ELR (cell line): Measurements from ENCODE around the gene CXCL5.
"Not testable (repeated sequence)": the region's sequence is repeated elsewhere in the genome, so short reads cannot be mapped to it uniquely, and the experiment has no call there.

ENCODE experiments used
- DNase-seq: peaks from one replicate; pipeline ENCODE4 v3.0.0-alpha.2; 2015; ENCODE audit warnings: low read depth

CXCL5 gene

DNA sequence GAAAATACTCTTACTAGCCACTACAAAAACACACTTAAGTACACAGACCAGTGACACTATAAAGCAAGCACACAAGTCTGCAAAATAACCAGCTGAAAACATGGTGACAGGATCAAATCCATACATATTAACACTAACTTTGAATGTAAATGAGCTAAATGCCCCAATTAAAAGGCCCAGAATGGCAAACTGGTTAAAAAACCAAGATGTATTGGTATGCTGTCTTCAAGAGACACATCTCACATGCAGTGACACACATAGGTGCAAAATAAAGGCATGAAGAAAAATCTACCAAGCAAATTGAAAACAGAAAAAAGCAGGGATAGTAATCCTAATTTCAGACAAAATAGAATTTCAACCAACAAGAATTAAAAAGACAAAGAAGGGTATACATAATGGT, 27.5 kb downstream of the CXCL5 start:
- no peak for DNase-seq

DNA sequence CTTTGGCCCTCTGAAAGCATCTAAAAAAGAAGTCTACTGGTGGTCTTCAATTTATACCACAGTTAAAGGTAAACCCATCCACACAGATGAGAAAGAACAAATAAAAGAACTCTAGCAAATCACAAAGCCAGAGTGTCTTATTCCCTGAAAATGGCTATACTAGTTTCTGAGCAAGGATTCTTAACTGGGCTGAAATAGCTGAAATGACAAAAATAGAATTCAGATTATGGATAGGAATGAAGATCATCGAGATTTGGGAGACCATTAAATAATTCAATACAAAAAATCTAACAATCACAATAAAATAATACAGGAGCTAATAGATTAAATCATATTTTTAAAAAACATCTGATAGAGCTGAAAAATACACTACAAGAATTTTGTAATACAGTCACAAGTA, 28.5 kb downstream of the CXCL5 start:
- DNase-seq: no peak

DNA sequence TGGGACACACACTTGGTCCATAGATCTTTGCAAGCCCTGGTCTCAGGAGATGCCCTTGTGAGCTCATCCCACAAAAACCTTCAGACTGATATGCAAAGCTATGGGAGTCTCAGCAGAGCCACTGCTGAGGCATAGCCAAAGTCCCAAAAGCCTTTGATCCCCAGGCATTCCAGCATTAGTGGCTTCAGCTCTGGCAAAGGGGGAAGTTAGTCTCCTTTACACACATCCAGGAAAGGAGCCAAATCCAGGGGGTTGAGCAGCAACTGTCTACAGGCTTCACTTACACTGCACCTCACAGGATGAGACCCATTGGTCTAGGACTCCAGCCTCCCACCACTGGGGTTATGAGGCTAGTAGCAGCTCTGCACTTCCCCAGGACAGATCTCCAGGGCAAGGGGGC, 30.6 kb downstream of the CXCL5 start:
- no peak for DNase-seq

DNA sequence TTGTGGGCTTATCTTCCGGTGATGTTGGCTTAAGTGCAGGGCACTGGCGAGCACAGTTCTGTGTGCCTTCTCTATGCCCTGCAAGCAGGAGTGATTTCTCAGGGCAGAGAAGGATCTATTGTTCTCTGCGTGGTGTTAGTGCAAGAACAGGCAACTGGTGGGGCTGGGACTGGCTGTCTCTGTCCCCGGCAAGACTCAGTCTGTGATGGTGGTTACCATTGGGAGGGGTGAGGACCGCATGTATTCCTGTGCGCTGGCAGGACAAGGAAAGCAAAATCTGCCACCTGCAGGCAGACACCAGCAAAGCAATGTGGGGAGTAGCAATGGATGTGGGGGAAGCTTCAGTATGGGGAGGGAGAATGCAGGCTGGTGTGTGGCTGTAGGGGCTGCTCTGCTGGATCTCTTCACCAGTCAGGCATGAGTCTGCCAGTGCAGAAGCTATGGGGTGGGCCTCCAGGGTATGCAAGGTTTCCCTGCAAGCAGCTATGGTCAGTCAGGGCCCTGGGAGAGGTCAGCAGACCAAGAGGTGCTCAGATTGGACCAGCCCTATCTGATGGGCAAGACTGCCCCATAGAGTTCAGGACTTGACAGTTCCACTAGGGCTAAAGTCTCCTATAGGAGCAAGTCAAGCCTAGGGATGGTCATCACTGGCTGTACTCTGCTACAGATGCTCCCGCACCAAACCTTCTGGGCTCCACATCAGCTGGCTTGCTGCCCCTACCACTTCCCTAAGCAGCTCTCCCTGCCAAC, 33.4 kb downstream of the CXCL5 start:
- DNase-seq: peak; percentile 18

DNA sequence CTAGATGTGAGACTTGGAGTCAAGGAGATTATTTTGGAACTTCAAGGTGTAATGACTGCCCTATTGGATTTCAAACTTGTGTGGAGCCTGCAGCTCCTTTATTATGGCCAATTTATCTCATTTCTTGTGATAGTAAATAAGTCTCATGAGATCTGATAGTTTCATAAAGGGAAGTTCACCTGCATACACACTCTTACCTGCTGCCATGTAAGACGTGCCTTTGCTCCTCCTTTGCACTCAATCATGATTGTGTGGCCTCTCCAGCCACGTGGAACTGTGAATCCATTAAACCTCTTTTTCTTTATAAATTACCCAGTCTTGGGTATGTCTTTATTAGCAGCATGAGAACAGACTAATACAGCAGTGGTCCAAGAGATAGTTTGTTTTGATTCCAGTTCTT, 35.8 kb downstream of the CXCL5 start:
- DNase-seq: no peak

DNA sequence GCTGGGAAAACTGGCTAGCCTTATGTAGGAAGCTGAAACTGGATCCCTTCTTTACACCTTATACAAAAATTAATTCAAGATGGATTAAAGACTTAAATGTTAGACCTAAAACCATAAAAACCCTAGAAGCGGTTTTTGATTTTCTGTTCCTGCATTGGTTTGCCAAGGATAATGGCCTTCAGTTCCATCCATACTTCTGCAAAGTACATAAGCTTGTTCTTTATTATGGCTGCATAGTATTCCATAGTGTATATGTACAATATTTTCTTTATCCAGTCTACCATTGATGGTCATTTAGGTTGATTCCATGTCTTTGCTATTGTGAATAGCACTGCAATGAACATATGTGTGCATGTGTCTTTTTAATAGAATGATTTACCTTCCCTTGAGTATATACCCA, 39.4 kb downstream of the CXCL5 start:
- not testable (repeated sequence) for DNase-seq

DNA sequence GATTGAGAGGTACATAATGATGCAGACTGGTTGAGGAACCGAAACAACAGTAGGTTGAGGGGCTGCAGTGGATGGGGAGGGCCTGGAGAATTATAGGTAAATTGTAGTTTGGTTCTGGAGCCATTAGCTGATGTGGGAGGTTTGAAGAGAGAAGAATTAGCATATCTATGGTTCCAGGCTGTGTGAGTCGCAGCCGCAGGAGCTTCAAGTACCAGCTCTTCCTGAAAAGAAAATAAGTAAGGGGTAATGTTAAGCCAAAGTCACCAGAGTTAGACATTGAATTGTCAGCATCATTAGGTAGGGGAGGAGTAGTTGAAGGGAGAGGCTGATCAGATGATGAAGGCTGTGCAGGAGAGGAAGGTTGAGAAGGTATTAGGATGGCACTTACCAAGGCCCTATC, 46.1 kb downstream of the CXCL5 start:
- no peak for DNase-seq

DNA sequence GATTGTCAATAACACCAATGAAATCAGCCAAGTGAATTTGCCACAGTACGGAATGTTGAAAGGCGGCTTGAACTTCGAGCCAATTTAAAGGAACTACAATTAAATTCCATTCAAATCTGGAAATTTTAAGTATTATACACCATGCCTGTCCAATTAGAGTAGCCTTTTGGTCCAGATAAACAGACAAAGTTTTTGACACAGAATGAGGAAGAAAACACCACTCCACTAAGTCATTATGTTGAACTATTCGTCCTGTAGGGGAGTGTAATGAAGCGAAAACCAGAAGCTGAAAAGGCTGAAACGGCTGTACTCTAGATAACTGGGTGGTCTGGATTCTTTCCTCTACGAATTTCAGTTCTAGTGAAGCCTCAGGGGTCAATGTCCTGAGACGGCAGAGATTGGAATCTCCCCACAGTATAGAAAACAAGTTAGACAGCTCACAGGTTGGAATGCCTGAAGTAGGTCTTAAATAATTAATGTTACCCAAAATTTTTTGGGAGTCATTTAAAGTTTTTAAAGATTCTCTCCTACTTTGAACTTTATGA, 48.0 kb downstream of the CXCL5 start:
- not testable (repeated sequence) for DNase-seq

DNA sequence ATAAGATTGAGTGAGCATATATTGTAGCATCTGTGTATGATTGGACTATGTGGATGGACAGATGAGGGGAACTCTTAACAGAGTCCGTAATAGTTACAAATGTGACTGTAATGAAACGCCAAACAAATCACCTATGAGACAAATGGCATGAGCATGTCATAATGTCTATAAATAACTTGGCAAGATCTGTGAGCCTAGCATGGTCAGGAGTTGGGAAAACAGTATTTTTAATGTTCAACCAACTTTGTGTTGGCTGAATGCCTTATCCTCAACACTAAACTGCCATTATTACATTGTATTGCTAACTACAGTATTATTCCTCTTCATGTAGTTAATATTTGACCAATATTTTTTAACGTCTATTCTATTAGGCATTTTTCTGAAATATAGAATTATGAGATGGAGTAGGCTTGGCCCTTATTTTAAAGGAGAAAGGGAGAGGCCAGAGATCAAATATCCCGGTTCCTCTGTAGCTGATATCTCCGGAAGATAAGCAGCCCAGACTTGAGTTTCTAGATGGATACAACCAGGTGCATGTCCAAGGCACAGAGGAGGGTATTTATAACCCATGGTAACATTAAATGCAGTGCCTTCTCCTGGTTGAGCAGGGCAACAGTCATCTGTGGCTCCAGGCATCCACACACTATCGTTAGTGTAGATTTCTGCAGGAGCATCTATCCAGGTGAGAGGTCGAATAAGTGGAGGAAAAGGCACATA, 49.3 kb downstream of the CXCL5 start:
- no peak for DNase-seq

DNA sequence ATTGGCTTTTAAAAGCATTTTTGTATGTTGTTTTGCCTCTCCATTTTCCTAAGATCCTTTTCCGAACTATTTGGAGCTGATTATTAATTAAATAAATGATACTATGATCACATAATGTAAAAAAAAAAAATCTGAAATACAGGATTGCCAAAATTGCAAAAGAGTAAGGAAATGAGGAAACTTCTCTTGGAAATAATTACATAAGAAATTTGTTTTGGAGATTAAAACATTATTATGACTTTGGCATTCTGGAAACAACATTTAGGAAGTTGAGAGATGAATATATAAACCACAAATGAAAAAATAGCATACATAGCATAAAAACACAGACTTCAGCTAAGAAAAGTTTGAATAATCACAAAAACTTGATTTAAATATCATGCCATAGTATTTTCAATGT, 50.2 kb downstream of the CXCL5 start:
- DNase-seq: no peak

DNA sequence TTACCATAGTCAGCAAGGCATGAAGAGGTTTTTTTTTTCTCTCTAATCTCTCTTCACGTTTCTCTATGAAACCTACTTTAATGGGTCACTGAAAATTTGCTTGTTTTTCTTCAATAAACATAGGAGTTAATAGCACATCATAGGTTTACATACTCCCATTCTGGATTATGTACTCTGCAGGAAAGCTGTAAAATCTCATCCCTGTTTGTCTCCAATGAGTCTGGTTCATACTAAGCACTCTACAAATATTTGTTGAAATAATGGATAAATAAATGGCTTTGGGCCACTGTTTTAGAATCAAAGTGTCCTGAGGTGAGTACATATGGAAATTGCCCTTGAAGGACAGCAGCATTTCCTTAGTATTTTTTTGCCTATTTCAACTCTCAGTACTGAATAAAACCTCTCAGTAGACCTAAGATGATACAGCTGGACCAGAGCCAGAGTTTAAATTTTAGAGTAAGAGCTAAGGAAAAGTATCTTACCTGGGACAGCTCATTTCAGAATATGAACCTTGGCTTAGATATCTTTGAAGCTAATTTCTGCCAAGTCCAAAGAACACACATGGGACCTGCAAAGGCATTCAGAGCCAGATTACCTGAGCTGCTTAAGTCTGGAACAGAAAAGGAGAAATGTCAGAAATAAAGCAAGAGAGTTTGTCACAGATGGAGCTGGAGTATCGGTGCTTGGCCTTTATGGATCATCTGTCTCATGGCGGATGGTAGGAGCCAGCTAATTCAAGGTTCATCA, 51.1 kb downstream of the CXCL5 start:
- no peak for DNase-seq

DNA sequence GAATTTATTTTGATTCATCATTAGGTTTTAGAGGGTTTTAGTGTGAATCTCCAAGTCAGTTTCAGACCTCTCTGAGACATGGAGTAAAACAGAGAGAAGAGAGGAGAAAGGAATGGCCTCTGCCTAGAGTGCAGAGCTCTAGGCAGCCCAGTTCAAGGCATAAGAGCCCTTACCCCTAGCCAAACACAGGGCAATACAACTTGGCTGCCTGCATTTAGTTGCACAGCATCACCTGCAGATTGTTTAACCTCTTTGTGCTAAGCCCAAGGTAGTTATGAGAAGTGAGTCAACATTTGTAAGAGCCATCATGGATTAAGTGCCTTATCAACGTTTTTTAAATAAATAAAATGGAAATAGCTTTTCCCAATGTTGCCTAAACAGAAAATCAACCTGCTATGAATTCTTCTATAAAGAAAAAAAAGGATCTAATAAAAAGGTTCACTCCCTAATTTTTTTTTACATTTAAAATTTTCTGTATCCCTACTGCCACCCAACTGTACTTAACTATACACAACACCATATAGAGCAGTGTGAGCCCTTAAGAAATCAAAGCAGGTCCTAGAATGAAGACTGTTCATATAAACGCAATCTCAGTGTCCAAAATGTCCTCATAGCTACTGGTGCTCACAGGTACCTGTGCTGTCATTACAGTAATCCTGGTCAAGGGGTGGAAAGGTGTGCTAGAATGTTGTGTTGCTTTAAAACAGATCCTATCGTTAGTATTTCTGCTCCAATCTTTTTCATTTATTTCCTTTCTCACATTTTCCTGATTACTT, 52.6 kb downstream of the CXCL5 start:
- DNase-seq: no peak
